ENCODE results near the gene CMSS1. TPM values are rescaled to one million over a fixed set of nuclear protein-coding genes. Genes with fewer than 3 reads are reported as not detected.

Gene CMSS1
- total RNA-seq (2022; extraction: Qiagen RNA extraction; ENCODE audit: low read depth) = 49.1 to 65.4 TPM (median 60.1 TPM) in 5 replicates

DNA sequence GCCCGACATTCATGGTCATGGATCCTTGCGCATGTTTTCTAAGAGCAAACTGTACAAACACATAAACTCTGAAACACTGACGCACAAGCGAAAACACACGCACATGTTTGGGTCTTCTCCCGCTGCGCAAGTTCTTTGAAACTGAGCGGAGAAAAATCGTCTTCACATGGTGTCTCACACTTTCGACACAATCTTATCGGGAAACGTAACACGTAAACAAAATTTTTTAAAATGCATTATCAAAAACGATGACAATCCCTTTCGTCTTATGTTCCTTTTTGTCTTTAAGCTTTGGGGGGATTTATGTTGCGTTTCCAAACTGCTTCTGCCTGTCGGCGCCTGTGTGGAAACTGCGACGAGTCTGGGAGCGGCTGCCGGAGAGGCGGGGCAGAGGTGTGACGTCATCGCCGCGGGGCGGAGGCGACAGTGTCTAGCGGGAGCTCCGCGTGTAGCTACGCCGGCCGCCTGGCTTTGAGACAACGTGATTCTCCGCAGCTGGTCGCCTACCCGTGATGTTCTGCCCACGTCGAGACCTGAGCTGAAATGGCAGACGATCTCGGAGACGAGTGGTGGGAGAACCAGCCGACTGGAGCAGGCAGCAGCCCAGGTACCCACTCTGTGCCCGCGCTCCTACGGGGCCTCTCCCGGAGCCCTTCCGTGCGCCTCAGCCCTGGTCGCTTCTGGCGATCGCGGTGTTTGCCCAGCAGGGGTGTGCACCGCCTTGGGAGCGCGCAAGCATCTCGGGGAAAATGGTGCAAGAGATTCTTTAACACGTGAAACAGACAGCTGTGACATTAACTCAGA, at the start of gene CMSS1:
CMSS1 (plus strand) TSS at position 426 of the 804 bp plus-strand sequence.

DNA sequence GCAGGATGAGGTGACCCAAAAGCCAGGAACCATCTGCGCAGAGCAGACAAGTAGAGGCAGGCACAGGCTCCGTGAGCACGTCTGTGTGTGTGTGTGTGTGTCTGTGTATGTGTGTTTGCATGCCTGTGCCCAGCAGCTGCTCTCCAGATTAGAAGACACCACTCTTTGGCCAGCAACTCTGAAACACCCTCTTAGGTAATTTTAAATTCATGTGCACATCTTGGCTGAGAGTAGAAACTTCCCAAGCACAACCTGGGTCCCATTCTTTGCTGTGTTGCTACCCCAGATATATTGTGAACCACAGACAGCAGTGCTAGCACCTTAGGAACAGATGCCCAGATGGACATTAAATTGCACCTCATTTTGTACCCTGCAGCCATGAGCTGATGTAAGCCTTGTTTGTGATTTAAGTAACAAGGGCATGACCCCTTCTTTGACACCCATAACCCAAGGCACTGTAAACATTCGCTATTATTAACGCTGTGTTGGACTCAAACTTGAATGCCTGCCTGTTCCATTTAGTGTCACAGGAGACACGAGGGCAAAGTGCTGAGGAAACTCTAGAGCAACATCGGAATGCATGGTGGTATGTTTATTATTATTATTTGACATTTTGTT, 296.9 kb downstream of the CMSS1 start, which contains the start of gene FILIP1L:
FILIP1L (minus strand) TSS at position 89 of the 618 bp plus-strand sequence.

Other genes with a start within 250 kb of the CMSS1 start
- gene COL8A1, start 179.3 kb upstream of the CMSS1 start, total RNA-seq (2022; extraction: Qiagen RNA extraction; ENCODE audit: low read depth) = not detected in 5 replicates